Central memory CD8-positive, alpha-beta T cell (primary cell): ENCODE measurements around the gene RSL1D1.
A peak's percentile ranks its signal among the peaks of the same experiment; 100 is the strongest.

ENCODE experiments used
- ATAC-seq: fragments of 150-1000 bp; cut with Tn5 transposase; replicated peaks from 2 replicates; pipeline ENCODE4 v1.10.0; 2022; ENCODE audit warnings: mild to moderate bottlenecking, moderate FRiP score, moderate number of reproducible peaks; ENCODE audit not compliant: poor library complexity, severe bottlenecking; ENCODE audit errors: extremely low read depth
- DNase-seq, 2 donors: peaks; one replicate each; pipeline ENCODE4 v3.0.0; 2021; ENCODE audit warnings: low spot score in 2 of 2
- H3K27ac Mint-ChIP-seq: one replicate; pipeline ENCODE4 v1.8.0; 2022; ENCODE audit warnings: low read depth, mild to moderate bottlenecking, moderate library complexity, mixed read lengths
- H3K27me3 Mint-ChIP-seq: one replicate; pipeline ENCODE4 v1.8.0; 2022; ENCODE audit warnings: mixed read lengths
- H3K36me3 Mint-ChIP-seq: one replicate; pipeline ENCODE4 v1.8.0; 2022; ENCODE audit warnings: mild to moderate bottlenecking, moderate library complexity, mixed read lengths; ENCODE audit not compliant: insufficient read depth
- H3K4me1 Mint-ChIP-seq: one replicate; pipeline ENCODE4 v1.8.0; 2022; ENCODE audit warnings: mixed read lengths
- H3K4me3 Mint-ChIP-seq: one replicate; pipeline ENCODE4 v1.8.0; 2022; ENCODE audit warnings: mild to moderate bottlenecking, moderate library complexity, mixed read lengths
- H3K9me3 Mint-ChIP-seq: one replicate; pipeline ENCODE4 v1.8.0; 2022; ENCODE audit warnings: mixed read lengths

Gene RSL1D1

DNA sequence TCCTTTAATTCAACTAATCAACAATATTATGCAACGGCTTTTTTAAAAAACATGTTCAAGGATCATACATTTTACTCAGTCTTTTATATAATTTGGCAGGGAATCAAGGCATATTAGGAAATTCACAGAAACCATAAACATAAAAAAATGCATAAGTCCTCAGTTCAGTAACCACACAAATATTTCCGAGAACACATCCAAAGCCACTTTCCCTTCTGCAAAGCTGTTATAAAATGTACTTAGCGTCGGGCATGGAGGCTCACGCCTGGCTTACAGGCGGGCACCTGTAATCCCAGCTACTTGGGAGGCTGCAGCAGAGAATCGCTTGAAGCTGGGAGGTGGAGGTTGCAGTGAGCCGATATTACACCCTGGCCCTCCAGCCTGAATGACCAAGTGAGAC, 44.6 kb downstream of the RSL1D1 start:
- Mint-ChIP-seq H3K4me1 (peaks cover 6% of the 10 kb centered on the region), H3K27me3 (no peaks in the 10 kb centered on the region), H3K4me3 (no peak overlapping the region), H3K9me3 (no peaks in the 10 kb centered on the region), H3K36me3 (no peaks in the 10 kb centered on the region), H3K27ac (no peak overlapping the region)
- no peak for DNase-seq
- ATAC-seq, result no peak

DNA sequence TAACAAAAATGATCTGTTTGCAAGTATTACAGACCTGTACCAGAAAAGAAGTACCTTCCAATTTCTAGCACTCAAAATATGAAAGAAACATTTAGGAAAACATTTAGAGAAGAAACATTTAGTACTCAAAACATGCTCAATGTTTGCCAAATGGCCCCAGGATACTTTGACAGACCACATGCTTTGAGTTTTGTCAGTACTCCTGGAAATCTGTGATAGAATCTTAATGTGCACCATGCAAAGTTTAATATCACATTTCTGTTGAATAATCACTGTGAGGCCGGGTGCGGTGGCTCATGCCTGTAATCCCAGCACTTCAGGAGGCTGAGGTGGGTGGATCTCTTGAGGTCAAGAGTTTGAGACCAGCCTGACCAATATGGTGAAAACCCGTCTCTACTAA, 45.8 kb downstream of the RSL1D1 start:
- H3K36me3 Mint-ChIP-seq, result no peaks in the 10 kb centered on the region
- H3K27ac Mint-ChIP-seq, result no peak overlapping the region
- H3K27me3 Mint-ChIP-seq, result no peaks in the 10 kb centered on the region
- H3K4me1 Mint-ChIP-seq, result peaks cover 6% of the 10 kb centered on the region
- ATAC-seq (no peak), DNase-seq (no peak)
- H3K9me3 Mint-ChIP-seq, result no peaks in the 10 kb centered on the region
- no peak overlapping the region for H3K4me3 Mint-ChIP-seq

DNA sequence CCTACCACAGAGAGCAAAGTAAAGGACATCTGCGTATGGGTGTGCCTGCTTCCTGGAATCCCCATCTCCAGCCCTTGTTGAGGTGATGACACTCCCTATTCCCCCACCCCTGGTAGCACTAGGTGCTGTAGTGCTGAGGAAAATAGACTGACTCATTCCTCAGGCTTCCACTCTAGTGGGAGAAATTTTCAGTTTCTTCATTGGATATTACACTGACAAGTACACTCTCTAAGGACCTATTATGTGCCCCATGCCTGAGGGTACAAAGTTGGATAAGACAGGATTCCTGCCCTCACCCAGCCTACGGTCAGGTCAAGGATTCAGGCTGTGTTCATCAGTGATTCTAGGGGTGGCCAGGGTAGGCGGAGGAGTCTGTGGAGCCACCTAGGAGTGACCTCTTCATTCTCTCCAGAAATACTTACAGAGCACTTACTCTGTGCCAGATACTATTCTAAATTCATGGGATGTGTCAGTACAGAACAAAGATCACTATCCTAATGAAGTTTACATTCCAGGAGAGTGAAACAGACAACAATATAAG, 49.8 kb downstream of the RSL1D1 start:
- H3K36me3 Mint-ChIP-seq, result peaks cover 6% of the 10 kb centered on the region
- ATAC-seq (no peak), DNase-seq (no peak)
- H3K9me3 Mint-ChIP-seq, result no peaks in the 10 kb centered on the region
- H3K27ac Mint-ChIP-seq, result no peak overlapping the region
- H3K4me1 Mint-ChIP-seq, result peaks cover 31% of the 10 kb centered on the region
- H3K27me3 Mint-ChIP-seq, result no peaks in the 10 kb centered on the region
- H3K4me3 Mint-ChIP-seq, result no peak overlapping the region

DNA sequence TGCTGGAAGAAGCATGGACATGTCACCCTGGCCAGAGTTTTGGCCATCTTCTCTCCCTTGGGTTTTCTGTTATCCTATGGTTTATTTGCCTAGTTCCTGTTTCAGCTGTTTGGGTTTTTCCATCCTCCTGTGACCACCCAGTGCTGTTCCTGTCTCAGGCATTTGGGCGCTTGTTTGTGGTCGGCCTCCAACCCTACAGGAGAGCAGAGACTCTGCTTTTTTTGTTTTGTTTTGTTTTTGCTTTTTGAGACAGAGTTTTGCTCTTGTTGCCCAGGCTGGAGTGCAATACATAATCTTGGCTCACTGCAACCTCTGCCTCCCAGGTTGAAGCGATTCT, 51.0 kb downstream of the RSL1D1 start:
- Mint-ChIP-seq H3K4me1 (peaks cover 38% of the 10 kb centered on the region), H3K36me3 (peaks cover 9% of the 10 kb centered on the region), H3K27me3 (no peaks in the 10 kb centered on the region), H3K9me3 (no peaks in the 10 kb centered on the region), H3K27ac (no peak overlapping the region), H3K4me3 (peak overlapping the region; percentile 51)
- ATAC-seq, result no peak
- DNase-seq, result no peak

DNA sequence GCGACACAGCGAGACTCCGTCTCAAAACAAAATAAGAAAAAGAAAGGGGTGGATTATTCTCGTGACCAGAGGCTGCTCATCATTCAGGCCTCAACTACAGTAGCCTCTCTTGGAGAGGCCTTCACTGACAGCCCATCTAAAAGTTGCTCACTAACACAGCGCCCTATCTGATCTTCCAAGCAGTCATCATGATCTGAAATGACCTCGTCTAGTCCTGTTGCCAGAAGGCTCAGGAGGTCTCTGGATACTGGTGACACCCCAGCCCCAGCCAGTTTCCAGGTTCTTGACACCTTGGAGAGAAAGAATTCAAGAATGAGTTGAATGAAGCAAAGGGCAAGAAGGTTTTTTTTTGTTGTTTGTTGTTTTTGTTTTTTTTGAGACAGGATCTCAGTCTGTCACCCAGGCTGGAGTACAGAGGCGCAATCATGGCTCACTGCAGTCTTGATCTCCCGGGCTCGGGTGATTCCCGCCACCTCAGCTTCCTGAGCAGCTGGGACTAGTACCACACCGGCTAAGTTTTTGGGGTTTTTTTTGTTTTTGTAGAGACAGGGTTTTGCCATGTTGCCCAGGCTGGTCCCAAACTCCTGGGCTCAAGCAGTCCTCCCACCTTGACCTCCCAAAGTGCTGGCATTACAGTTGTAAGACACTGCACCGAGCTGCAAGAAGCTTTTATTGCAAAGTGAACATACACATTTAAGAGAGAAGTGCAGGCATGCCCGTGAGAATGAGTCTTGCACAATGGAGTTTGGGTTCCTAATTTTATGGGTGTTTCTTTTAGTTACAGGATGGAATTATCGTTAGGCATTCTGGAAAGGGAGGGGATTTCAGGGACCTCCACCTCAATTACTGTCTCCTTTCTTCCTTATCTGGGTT, 51.6 kb downstream of the RSL1D1 start:
- H3K27me3 Mint-ChIP-seq, result no peaks in the 10 kb centered on the region
- ATAC-seq (no peak), DNase-seq (no peak)
- peaks cover 44% of the 10 kb centered on the region for H3K4me1 Mint-ChIP-seq
- peak overlapping the region; percentile 91 for H3K27ac Mint-ChIP-seq
- peak overlapping the region; percentile 51 for H3K4me3 Mint-ChIP-seq
- H3K9me3 Mint-ChIP-seq, result no peaks in the 10 kb centered on the region
- peaks cover 13% of the 10 kb centered on the region for H3K36me3 Mint-ChIP-seq

DNA sequence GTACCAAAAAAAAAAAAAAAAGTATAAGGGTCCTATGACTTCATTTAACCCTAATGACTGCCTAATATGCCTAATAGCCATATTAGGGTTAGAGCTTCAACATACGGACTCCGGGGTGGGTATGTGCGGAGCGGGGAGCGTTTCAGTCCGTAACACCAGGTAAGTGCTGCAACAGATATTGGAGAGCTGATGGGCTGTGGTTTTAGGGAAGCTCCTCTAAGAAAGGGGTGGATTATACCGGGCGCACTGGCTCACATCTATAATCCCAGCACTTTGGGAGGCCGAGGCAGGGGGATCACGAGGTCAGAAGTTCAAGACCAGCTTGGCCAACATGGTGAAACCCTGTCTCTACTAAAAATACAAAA, 52.3 kb downstream of the RSL1D1 start:
- Mint-ChIP-seq H3K27me3 (no peaks in the 10 kb centered on the region), H3K27ac (peak overlapping the region; percentile 91), H3K36me3 (peaks cover 16% of the 10 kb centered on the region), H3K4me3 (peak overlapping the region; percentile 88), H3K9me3 (no peaks in the 10 kb centered on the region), H3K4me1 (peaks cover 51% of the 10 kb centered on the region)
- ATAC-seq (no peak), DNase-seq (no peak)

DNA sequence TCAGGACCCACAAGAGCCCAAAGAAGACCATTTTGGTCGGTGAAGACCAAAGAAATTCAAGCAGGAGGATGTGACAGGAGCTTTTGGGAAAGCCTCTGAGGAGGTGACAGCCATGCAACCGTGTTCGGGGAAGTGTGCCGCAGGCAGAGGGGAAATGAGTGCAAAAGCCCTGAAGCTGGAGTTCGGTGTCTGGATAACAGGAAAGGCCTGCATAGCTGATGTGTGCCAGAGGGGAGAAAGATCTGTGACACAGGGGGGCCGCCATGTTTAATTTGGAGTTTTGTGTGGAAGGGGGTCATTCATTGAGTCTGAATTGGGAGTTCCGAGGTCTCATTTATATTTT, 53.4 kb downstream of the RSL1D1 start:
- peak overlapping the region; percentile 91 for H3K27ac Mint-ChIP-seq
- H3K4me3 Mint-ChIP-seq, result peak overlapping the region; percentile 88
- H3K4me1 Mint-ChIP-seq, result peaks cover 55% of the 10 kb centered on the region
- no peaks in the 10 kb centered on the region for H3K9me3 Mint-ChIP-seq
- peak; percentile 2 for ATAC-seq
- no peaks in the 10 kb centered on the region for H3K27me3 Mint-ChIP-seq
- no peak for DNase-seq
- H3K36me3 Mint-ChIP-seq, result peaks cover 16% of the 10 kb centered on the region

DNA sequence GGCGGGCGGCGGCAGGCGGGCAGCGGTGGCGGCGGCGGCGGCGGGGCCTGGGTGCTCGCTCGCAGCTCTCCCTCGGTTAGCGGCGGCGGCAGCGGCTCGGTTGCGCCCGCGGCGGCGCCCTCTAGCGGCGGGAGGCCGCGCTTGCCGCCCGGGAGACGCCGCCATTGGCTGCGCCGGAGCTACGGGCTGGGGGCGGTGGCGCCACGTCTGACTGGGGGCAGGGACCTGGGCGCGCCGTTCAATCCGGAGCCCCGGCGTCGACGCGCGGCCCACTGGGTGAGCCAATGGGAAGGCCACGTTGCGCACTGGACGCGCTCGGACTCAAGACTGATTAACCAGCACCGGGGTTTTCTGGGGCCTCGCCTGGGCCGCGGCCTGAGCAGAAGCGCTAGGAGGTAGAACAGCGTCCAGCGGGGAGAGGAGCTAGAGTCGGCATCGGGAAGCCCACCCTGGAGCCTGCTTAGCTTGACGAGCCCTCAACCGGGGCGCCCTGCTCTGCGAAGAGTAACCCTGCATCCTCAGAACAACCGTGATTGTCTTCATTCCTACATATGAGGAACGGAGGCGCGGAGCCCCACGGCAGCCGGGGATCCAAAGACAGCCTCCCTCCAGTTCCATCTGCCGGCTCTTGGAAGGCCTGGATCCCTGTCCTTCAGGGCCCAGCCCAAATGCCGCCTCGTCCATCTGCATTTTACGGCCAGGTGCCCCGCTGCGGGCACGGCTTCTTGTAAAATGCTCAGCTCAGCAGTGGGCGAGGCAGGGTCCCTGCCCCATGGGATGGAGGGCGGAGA, 54.0 kb downstream of the RSL1D1 start, which contains the start of gene ZC3H7A:
Gene ZC3H7A (minus strand): TSS at position 93 of the 791 bp plus-strand sequence. CDS start 14,904 bp downstream, outside the sequence.
- ATAC-seq (peak; percentile 97), DNase-seq (peak; percentile 86 to 91)
- peaks cover 16% of the 10 kb centered on the region for H3K36me3 Mint-ChIP-seq
- no peaks in the 10 kb centered on the region for H3K9me3 Mint-ChIP-seq
- H3K4me1 Mint-ChIP-seq, result peaks cover 60% of the 10 kb centered on the region
- peak within 1 kb of the TSS; percentile 91 for H3K27ac Mint-ChIP-seq
- peak within 1 kb of the TSS; percentile 88 for H3K4me3 Mint-ChIP-seq
- no peaks in the 10 kb centered on the region for H3K27me3 Mint-ChIP-seq

DNA sequence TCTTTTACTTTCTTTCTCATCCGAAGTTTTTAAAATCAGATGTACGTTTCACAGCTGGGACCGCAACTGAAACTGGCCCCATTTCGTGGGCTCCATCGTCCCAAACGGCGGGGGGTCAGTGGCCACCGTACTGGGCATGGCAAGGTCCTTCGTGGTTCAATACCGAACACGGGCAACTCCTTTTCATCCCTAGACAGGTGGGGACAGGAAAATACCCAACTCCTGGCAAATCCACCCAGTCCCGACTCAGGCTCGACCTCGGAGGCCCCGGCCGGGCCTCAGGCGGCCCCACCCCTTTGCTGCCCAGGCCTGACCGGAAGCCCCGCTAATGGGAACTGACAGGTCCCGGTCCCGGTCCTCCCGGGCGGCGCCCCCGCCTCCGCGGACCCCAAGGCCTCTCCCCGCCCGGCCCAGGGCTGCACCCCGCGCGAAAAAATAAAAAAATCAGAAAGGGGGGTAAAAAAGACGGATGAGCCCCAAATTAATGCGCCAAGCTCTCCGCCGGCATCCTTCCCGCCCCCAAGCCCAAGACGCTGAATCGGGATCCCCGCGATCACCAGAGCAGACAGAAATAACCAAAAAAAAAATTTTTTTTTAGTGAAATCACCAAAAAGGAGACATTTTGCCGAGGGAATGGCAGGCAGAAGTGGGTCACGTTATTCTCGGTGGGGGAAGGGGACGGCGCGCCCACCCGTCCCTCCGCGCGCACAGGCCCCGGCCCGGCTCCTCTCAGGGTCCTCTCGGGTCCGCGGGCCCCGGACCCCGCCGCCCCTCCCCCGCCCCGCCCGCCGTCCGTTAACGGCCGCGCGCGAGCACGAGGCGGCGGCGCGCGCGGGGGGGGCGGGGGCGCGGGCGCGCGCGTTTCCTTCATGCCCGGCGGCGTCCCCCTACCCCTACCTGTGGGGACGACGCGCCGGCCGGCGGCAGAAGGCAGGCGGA, 54.8 kb downstream of the RSL1D1 start:
- Mint-ChIP-seq H3K4me3 (peak overlapping the region; percentile 88), H3K4me1 (peaks cover 69% of the 10 kb centered on the region), H3K27ac (peak overlapping the region; percentile 91), H3K9me3 (no peaks in the 10 kb centered on the region), H3K36me3 (peaks cover 18% of the 10 kb centered on the region), H3K27me3 (no peaks in the 10 kb centered on the region)
- DNase-seq, result peak in 1 of 2 donors; percentile 24
- peak; percentile 0 for ATAC-seq

DNA sequence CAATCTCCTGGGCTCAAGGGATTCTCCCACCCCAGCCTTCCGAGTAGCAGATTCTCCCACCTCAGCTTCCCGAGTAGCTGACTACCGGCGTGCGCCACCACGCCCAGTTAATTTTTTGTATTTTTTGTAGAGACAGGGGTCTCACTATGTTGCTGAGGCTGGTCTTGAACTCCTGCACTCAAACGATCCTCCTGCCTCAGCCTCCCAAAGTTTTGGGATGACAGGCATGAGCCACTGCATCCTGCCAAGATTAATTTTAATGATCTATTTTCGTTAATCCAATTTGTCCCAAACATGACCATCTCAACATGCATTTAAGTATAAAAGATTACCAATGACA, 55.5 kb downstream of the RSL1D1 start:
- Mint-ChIP-seq H3K27ac (peak overlapping the region; percentile 91), H3K4me3 (peak overlapping the region; percentile 88), H3K27me3 (no peaks in the 10 kb centered on the region), H3K36me3 (peaks cover 19% of the 10 kb centered on the region), H3K4me1 (peaks cover 76% of the 10 kb centered on the region), H3K9me3 (no peaks in the 10 kb centered on the region)
- DNase-seq, result no peak
- ATAC-seq, result no peak

DNA sequence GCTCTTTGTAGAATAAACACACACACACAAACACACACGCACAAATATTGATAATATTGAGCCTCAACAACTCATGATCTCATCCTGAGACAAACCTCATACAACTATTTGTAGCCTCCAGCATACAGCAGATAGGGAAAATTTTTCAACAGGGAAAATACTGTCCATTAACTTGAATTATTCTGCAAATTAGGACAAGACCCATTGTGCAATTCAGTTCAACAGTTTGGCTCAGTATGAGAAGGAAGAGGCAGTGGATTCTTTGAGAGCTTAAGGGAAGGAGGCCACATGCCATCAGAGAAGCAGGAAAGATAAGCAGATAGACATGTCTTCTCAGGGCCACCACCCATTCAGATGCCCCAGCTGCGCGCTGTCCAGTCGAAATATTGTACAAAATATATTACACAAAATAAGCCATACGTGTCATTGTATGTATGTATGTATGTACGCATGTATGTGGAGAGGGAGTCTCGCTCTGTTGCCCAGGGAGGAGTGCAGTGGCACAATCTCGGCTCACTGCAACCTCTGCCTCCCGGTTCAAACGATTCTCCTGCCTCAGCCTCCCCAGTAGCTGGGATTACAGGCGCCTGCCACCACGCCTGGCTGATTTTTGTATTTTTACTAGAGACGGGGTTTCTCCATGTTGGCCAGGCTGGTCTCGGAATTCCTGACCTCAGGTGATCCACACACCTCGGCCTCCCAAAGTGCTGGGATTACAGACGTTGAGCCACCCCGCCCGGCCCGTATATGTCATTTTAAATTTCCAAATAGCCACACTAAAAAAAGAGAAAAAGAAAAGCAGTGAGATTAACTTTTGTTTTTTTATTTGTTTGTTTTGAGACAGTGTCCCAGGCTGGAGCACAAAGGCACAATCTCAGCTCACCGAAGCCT, 56.1 kb downstream of the RSL1D1 start:
- H3K9me3 Mint-ChIP-seq, result no peaks in the 10 kb centered on the region
- DNase-seq (no peak), ATAC-seq (no peak)
- H3K27ac Mint-ChIP-seq, result peak overlapping the region; percentile 91
- H3K27me3 Mint-ChIP-seq, result no peaks in the 10 kb centered on the region
- peaks cover 19% of the 10 kb centered on the region for H3K36me3 Mint-ChIP-seq
- H3K4me3 Mint-ChIP-seq, result peak overlapping the region; percentile 88
- H3K4me1 Mint-ChIP-seq, result peaks cover 76% of the 10 kb centered on the region
